ENCODE results near the gene PLCB1. TPM values are rescaled to one million over a fixed set of nuclear protein-coding genes. Genes with fewer than 3 reads are reported as not detected.

Gene PLCB1
- total and polyA plus RNA-seq, 2 donors (not counting 3 experiments of a cell fraction or from before 2014, with no cell fraction given) = 10.2 to 53.4 TPM

DNA sequence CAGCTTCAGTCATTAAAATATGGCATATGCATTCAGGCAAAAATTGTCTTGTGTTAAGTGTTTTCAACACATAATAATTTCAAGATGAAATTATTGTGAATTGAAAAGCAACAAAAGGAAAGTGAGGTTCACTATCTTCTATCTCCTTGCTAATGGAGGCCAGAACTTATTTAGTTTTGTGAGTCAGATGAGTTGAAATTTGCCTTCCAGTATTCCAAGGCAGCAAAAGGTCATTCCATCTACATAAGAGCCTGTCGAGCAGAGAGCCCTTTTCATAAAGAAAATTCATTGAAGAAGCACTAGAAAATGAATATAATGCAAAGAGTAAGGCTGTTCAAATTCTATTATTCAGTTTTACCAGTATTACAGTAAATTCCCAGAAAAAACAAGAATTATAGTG is 274.3 kb downstream of the PLCB1 start:
- FAIRE-seq (no peak), DNase-seq (ENCODE audit: low read depth, low spot score) (no peak)
- H3K9me3 ChIP-seq (replicated peaks; ENCODE audit: control insufficient read depth, insufficient read depth, low read length) = no peaks in the 10 kb centered on the region
- CTCF ChIA-PET = no interaction called here
- dilution Hi-C loops (cut with MboI; ENCODE audit: extremely low pct_ligation_motif_present, low sequenced_read_pairs) (no loop called here), intact Hi-C loops (cut with micrococcal nuclease) (no loop called here)
- no peaks in the 10 kb centered on the region for H3K4me1 ChIP-seq (ENCODE audit: control insufficient read depth, extremely low read depth, insufficient read depth, low read length)
- no peaks in the 10 kb centered on the region for H3K79me2 ChIP-seq (ENCODE audit: control insufficient read depth, insufficient read depth, low read length)
- H3K9ac ChIP-seq (replicated peaks; ENCODE audit: extremely low read depth, insufficient read depth, low read length) = no peak overlapping the region
- H4K20me1 ChIP-seq (replicated peaks; ENCODE audit: control insufficient read depth, extremely low read depth, insufficient read depth, low read length) = no peaks in the 10 kb centered on the region
- POLR2A ChIA-PET = no interaction called here
- H3K36me3 ChIP-seq (ENCODE audit: control insufficient read depth in 2 of 2, extremely low read depth in 1 of 2, insufficient read depth in 2 of 2, low read length in 2 of 2) = no peaks in the 10 kb centered on the region
- H3K4me3 ChIP-seq (replicated peaks in 1 of 3; ENCODE audit: insufficient read depth in 1 of 3, low read depth in 1 of 3, low read length in 3 of 3) = no peak overlapping the region
- no peak overlapping the region for H3K4me2 ChIP-seq (ENCODE audit: insufficient read depth, low read length)
- H2AFZ ChIP-seq (ENCODE audit: low read depth, low read length) = no peak overlapping the region
- no peaks in the 10 kb centered on the region for H3K27me3 ChIP-seq (ENCODE audit: control insufficient read depth in 2 of 2, insufficient read depth in 2 of 2, low read length in 2 of 2)
- TF ChIP-seq, protein P1, sequence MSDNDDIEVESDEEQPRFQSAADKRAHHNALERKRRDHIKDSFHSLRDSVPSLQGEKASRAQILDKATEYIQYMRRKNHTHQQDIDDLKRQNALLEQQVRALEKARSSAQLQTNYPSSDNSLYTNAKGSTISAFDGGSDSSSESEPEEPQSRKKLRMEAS (IDR thresholded peaks at IDR 0.05; ENCODE audit: insufficient read depth, insufficient read length) = no peak
- no peak for TF ChIP-seq EZH2 (IDR thresholded peaks at IDR 0.05; ENCODE audit: borderline replicate concordance, low read depth, low read length, severe bottlenecking)
- no peak for TF ChIP-seq GATA2 (IDR thresholded peaks at IDR 0.05; ENCODE audit: insufficient read depth, insufficient read length, low read depth, low read length)
- no peak for TF ChIP-seq JUN (IDR thresholded peaks at IDR 0.05; ENCODE audit: borderline replicate concordance, insufficient read depth, insufficient read length, low read depth)
- no peak for TF ChIP-seq POLR2A (IDR thresholded peaks at IDR 0.05; ENCODE audit: low read depth, low read length)
- TF ChIP-seq POLR2AphosphoS5 (IDR thresholded peaks at IDR 0.05; ENCODE audit: insufficient read depth, low read depth, low read length) = no peak
- TF ChIP-seq, protein P2, sequence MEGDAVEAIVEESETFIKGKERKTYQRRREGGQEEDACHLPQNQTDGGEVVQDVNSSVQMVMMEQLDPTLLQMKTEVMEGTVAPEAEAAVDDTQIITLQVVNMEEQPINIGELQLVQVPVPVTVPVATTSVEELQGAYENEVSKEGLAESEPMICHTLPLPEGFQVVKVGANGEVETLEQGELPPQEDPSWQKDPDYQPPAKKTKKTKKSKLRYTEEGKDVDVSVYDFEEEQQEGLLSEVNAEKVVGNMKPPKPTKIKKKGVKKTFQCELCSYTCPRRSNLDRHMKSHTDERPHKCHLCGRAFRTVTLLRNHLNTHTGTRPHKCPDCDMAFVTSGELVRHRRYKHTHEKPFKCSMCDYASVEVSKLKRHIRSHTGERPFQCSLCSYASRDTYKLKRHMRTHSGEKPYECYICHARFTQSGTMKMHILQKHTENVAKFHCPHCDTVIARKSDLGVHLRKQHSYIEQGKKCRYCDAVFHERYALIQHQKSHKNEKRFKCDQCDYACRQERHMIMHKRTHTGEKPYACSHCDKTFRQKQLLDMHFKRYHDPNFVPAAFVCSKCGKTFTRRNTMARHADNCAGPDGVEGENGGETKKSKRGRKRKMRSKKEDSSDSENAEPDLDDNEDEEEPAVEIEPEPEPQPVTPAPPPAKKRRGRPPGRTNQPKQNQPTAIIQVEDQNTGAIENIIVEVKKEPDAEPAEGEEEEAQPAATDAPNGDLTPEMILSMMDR (IDR thresholded peaks at IDR 0.05; ENCODE audit: extremely low read depth in 1 of 2, insufficient read depth in 1 of 2, low read depth in 1 of 2, low read length in 2 of 2) = no peak
- H3K27ac ChIP-seq (ENCODE audit: insufficient read depth, low read depth, low read length) = no peak overlapping the region
- H3K9me1 ChIP-seq (replicated peaks; ENCODE audit: control insufficient read depth, extremely low read depth, insufficient read depth, low read length) = no peaks in the 10 kb centered on the region
- no TSS peak for BruUV-seq (replicated peaks)
